Tibial artery (tissue), 4 donors: ENCODE data around the gene OLIG3.

Experiments
- DNase-seq, 2 donors: peaks; one replicate each; pipeline ENCODE4 v3.0.0-alpha.2; 2019
- H3K27ac ChIP-seq, 2 donors: fragments of 200-600 bp; sonication (generic) in 1 of 2; 1 replicate in 1 of 2; 2 replicates in 1 of 2; pipeline ENCODE4 v1.5.1; 2018 to 2019; ENCODE audit warnings: mild to moderate bottlenecking in 1 of 2
- H3K27me3 ChIP-seq, 2 donors: fragments of 200-600 bp; sonication (generic) in 1 of 2; one replicate each; pipeline versions ENCODE4 v1.5.1 to v1.6.0; 2016 to 2019
- H3K36me3 ChIP-seq, 3 donors: fragments of 200-600 bp; sonication (generic) in 2 of 3; one replicate each; pipeline ENCODE4 v1.5.1; 2016 to 2019; ENCODE audit warnings: mild to moderate bottlenecking in 2 of 3
- H3K4me1 ChIP-seq, 4 donors: fragments of 200-600 bp; sonication (generic) in 2 of 4; 1 replicate in 3 of 4; 2 replicates in 1 of 4; pipeline ENCODE4 v1.5.1; 2016 to 2019
- H3K4me3 ChIP-seq, 2 donors: fragments of 200-600 bp; sonication (generic) in 1 of 2; 1 replicate in 1 of 2; 2 replicates in 1 of 2; pipeline ENCODE4 v1.5.1; 2018 to 2019; ENCODE audit warnings: mild to moderate bottlenecking in 2 of 2
- H3K9me3 ChIP-seq, 3 donors: fragments of 200-600 bp; sonication (generic) in 1 of 3; one replicate each; pipeline ENCODE4 v1.5.1; 2016 to 2019
- intact Hi-C: fragments of 100-400 bp; cut with DNase I; formaldehyde crosslinking; loops from one replicate; pipeline ENCODE4 v1.15.0; 2023; ENCODE audit warnings: low total_unique reads
- TF ChIP-seq, protein P1 (sequence below), 2 experiments: fragments of 200-600 bp in 1 of 2; fragments of 450-650 bp in 1 of 2; IDR thresholded peaks; one replicate each; pipeline ENCODE4 v1.5.1; 2017 to 2019; ENCODE audit warnings: antibody characterized with exemption in 2 of 2, mild to moderate bottlenecking in 1 of 2, moderate library complexity in 1 of 2

The OLIG3 gene

DNA sequence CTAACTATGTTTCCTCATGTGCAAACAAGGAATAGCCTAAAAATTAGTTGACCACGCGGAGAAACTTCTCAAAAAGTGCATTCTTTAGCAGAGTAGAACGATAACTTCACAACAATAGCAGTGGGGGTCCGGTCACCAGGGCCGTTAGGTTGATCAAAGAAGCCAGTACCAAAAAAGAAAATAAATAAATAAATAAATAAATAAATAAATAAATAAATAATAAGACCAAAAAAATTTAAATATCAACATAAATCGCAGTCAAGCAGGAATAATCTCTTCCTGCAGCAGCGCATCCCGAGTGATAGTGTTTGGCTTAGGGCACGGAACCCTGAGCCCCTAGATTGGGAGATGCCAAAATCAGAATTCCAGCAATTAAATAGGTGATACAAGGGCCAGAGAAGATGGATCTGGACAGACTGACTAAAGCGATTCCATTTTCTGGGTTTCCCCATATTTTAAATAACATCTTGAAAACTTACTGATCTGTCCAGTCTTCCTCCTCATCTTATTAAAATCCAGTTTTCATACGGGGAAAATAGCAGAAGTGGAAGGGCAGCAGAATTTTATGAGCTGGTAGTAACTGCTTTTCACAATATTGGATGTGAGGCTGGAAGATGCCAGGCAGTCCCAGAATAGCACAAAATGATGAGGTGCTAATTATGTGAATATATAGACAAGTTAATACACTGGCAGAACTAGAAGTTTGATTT, 4.4 kb upstream of the OLIG3 start:
- TF ChIP-seq, protein P1, sequence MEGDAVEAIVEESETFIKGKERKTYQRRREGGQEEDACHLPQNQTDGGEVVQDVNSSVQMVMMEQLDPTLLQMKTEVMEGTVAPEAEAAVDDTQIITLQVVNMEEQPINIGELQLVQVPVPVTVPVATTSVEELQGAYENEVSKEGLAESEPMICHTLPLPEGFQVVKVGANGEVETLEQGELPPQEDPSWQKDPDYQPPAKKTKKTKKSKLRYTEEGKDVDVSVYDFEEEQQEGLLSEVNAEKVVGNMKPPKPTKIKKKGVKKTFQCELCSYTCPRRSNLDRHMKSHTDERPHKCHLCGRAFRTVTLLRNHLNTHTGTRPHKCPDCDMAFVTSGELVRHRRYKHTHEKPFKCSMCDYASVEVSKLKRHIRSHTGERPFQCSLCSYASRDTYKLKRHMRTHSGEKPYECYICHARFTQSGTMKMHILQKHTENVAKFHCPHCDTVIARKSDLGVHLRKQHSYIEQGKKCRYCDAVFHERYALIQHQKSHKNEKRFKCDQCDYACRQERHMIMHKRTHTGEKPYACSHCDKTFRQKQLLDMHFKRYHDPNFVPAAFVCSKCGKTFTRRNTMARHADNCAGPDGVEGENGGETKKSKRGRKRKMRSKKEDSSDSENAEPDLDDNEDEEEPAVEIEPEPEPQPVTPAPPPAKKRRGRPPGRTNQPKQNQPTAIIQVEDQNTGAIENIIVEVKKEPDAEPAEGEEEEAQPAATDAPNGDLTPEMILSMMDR (IDR thresholded peaks at IDR 0.05), result no peak
- no peak overlapping the region for H3K27ac ChIP-seq
- no peaks in the 10 kb centered on the region for H3K9me3 ChIP-seq
- no peaks in the 10 kb centered on the region for H3K36me3 ChIP-seq
- H3K4me1 ChIP-seq, result peaks cover 0 to 43% (median 30%) of the 10 kb centered on the region in 4 donors
- intact Hi-C loops, result no loop called here
- DNase-seq, result no peak
- H3K27me3 ChIP-seq, result peaks cover 0 to 74% of the 10 kb centered on the region in 2 donors
- H3K4me3 ChIP-seq, result no peak overlapping the region

DNA sequence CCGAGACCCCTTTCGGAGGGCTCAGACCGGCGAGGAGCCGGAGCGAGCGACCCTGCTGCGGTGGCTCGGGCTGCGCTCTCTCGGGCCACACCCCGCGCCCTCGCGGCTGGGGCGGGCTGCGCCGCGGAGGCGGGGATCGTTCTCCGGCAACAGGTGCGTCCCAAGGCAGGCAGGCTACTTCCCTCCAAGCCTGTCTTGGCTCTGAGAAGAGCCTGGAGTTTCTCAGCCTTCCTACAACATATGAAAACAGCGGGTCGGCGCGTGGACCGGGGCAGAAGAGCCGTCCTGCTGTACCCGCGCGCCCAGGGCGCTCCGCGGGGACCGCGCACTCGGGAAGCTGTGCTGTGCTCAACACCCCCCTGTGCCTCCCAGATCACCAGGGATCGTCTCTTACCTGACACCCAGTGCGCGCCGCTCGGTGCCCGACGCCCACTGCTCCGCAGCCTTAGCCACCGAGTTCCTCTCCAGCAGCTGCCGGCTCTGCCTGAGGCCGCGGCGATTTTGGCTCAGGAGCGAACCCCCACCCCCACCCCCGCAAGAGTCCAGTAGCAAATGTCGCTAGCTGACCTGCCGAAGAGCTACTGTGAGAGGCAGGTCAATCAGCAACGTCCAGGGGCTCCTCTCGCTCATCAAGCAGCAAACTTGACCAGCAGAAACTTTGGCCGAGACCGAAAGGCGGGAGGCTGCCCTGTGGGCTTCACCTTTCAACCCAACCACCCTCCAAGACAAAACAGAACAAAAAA, 3.7 kb upstream of the OLIG3 start:
- H3K4me3 ChIP-seq, result peak overlapping the region in 1 of 2 donors; percentile 31
- DNase-seq, result no peak
- H3K4me1 ChIP-seq, result peaks cover 0 to 51% (median 37%) of the 10 kb centered on the region in 4 donors
- H3K27ac ChIP-seq, result no peak overlapping the region
- H3K36me3 ChIP-seq, result no peaks in the 10 kb centered on the region
- peaks cover 0 to 77% of the 10 kb centered on the region in 2 donors for H3K27me3 ChIP-seq
- intact Hi-C loops, result no loop called here
- TF ChIP-seq, protein P1 (IDR thresholded peaks at IDR 0.05), result no peak
- H3K9me3 ChIP-seq, result no peaks in the 10 kb centered on the region

GRCh38 chr6:137496909-137497720, 2.9 kb upstream of the OLIG3 start:
- intact Hi-C loops, result no loop called here

DNA sequence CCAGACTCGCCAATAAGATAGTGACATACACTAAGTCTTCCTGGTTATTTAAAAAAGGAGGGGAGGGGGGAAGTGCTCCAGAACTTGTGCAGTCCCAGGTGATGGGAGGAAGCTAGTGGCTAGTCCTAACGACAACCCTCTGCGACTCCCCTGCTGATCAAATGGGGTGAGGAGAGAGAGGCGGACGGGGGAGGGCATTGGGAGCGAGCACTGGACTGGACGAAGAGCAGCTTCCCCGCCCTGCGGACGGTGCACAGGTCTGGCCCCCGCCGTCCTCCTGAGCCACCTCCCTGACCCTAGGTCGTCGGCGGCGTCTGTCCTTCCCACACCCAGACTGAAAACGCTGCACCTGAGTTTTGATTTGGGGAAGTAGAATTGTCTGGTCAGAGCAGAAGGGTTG, 2.2 kb upstream of the OLIG3 start:
- DNase-seq, result no peak
- Histone ChIP-seq H3K4me3 (no peak overlapping the region), H3K27ac (no peak overlapping the region), H3K4me1 (peaks cover 0 to 51% (median 37%) of the 10 kb centered on the region in 4 donors), H3K36me3 (no peaks in the 10 kb centered on the region), H3K27me3 (peaks cover 0 to 86% of the 10 kb centered on the region in 2 donors), H3K9me3 (no peaks in the 10 kb centered on the region)
- intact Hi-C loops, result no loop called here
- TF ChIP-seq, protein P1 (IDR thresholded peaks at IDR 0.05), result no peak

More at GRCh38 chr6:137496909-137497720, 2.9 kb upstream of the OLIG3 start:
- peaks cover 0 to 85% of the 10 kb centered on the region in 2 donors for H3K27me3 ChIP-seq
- no peak overlapping the region for H3K27ac ChIP-seq
- TF ChIP-seq, protein P1 (IDR thresholded peaks at IDR 0.05), result no peak
- H3K4me3 ChIP-seq, result peak overlapping the region in 1 of 2 donors; percentile 31
- peaks cover 0 to 51% (median 37%) of the 10 kb centered on the region in 4 donors for H3K4me1 ChIP-seq
- no peak for DNase-seq
- no peaks in the 10 kb centered on the region for H3K9me3 ChIP-seq
- no peaks in the 10 kb centered on the region for H3K36me3 ChIP-seq

DNA sequence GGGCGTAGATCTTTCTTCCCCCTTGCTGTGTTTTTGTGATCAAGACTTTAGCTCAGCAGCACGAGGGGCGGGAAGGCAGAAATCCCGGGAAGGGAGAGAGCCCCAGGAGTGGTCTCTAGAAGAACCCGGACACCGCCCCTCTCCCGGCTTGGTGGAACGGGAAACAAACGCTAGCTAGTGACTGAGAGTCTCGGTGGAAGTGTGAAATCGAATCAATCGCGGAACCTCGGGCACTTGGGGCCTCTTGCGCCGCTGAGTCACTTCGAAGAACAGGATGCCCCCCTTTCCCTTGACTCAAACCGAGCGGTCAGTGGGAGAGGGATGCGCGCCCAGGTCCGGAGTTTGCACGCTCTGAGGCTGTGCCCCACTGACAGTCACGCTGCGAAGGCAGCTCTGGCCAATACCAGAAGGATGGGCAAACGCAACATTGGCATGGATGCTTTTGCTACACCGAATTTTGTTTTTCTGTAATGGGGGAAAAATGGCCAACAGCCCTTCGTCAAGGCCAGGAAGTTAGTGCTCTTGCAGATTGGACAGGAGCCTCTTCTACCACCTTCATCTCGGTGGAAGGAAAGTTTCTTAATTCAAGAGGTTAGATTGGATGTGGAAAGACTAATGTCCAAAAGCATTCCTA, 1.6 kb upstream of the OLIG3 start:
- intact Hi-C loops, result no loop called here
- Histone ChIP-seq H3K4me3 (no peak overlapping the region), H3K27me3 (peaks cover 0 to 90% of the 10 kb centered on the region in 2 donors), H3K36me3 (no peaks in the 10 kb centered on the region), H3K9me3 (no peaks in the 10 kb centered on the region), H3K4me1 (peaks cover 0 to 51% (median 37%) of the 10 kb centered on the region in 4 donors), H3K27ac (no peak overlapping the region)
- DNase-seq, result no peak
- TF ChIP-seq, protein P1 (IDR thresholded peaks at IDR 0.05), result no peak
